Common myeloid progenitor, CD34-positive (primary cell): ENCODE results near the gene BBOX1.

Experiments
- CTCF ChIA-PET: fragments of 350-600 bp; sonication (Branson Sonifier 250); formaldehyde crosslinking; loops from one replicate; lab custom pipeline; 2021; ENCODE audit warnings: antibody characterized with exemption; lab: Charles Lee
- POLR2A ChIA-PET: fragments of 350-600 bp; sonication (Branson Sonifier 250); formaldehyde crosslinking; loops from one replicate; lab custom pipeline; 2021; ENCODE audit warnings: antibody characterized with exemption; lab: Charles Lee
- DNase-seq, 3 donors: peaks; one replicate each; pipeline versions ENCODE4 v3.0.0 to v3.0.0-alpha.2; 2013
- H3K27ac ChIP-seq, 2 experiments: 1 replicate in 1 of 2; 2 replicates in 1 of 2; pipeline ENCODE4 v1.7.0; 2013; ENCODE audit warnings: inconsistent platforms in 2 of 2, low read length in 2 of 2, mild to moderate bottlenecking in 2 of 2, low read depth in 1 of 2, moderate library complexity in 1 of 2; ENCODE audit not compliant: severe bottlenecking in 2 of 2, insufficient read depth in 1 of 2, poor library complexity in 1 of 2
- H3K27me3 ChIP-seq, 5 experiments: replicated peaks in 2 of 5; 1 replicate in 3 of 5; 2 replicates in 2 of 5; pipeline versions ENCODE4 v1.6.1 to v1.7.0; 2013; ENCODE audit warnings: low read length in 4 of 5, mild to moderate bottlenecking in 2 of 5, moderate library complexity in 2 of 5, inconsistent platforms in 1 of 5; ENCODE audit not compliant: insufficient read depth in 5 of 5, control insufficient read depth in 4 of 5
- H3K36me3 ChIP-seq, 4 experiments: 1 replicate in 2 of 4; 2 replicates in 2 of 4; pipeline versions ENCODE4 v1.6.1 to v1.7.0; 2013; ENCODE audit warnings: low read length in 3 of 4, control low read depth in 1 of 4, mild to moderate bottlenecking in 1 of 4; ENCODE audit not compliant: control insufficient read depth in 4 of 4, insufficient read depth in 4 of 4
- H3K4me1 ChIP-seq, 4 experiments: 1 replicate in 3 of 4; 2 replicates in 1 of 4; pipeline versions ENCODE4 v1.6.1 to v1.7.1; 2013; ENCODE audit warnings: low read length in 3 of 4, mild to moderate bottlenecking in 3 of 4, control low read depth in 1 of 4, inconsistent platforms in 1 of 4, moderate library complexity in 1 of 4; ENCODE audit not compliant: control insufficient read depth in 4 of 4, insufficient read depth in 4 of 4; ENCODE audit errors: control extremely low read depth in 1 of 4
- H3K4me3 ChIP-seq, 7 experiments: 1 replicate in 4 of 7; 2 replicates in 3 of 7; pipeline versions ENCODE4 v1.5.1 to v1.7.0; 2013; ENCODE audit warnings: mild to moderate bottlenecking in 7 of 7, low read length in 6 of 7, moderate library complexity in 6 of 7, inconsistent platforms in 2 of 7, low read depth in 2 of 7, control low read depth in 1 of 7; ENCODE audit not compliant: insufficient read depth in 4 of 7, control insufficient read depth in 1 of 7; ENCODE audit errors: extremely low read depth in 1 of 7
- H3K9me3 ChIP-seq, 5 experiments: 1 replicate in 4 of 5; 2 replicates in 1 of 5; pipeline versions ENCODE4 v1.6.1 to v1.7.1; 2013; ENCODE audit warnings: low read length in 4 of 5, mild to moderate bottlenecking in 2 of 5, inconsistent platforms in 1 of 5, low read depth in 1 of 5, moderate library complexity in 1 of 5; ENCODE audit not compliant: control insufficient read depth in 4 of 5, insufficient read depth in 2 of 5; ENCODE audit errors: control extremely low read depth in 1 of 5
- WGBS: methylation state at CpG from one replicate; pipeline ENCODE4 v1.1.5; 2013; ENCODE audit not compliant: insufficient coverage; 5-methylcytosine and 5-hydroxymethylcytosine counted together

BBOX1 gene

GRCh38 chr11:27013781-27014361 is 26.7 kb upstream of the BBOX1 start:
- WGBS = 92% methylated on average over 2 of the region's 4 CpGs
- CTCF ChIA-PET = no interaction called here
- Histone ChIP-seq H3K27me3 (no peaks in the 10 kb centered on the region), H3K4me3 (no peak overlapping the region), H3K36me3 (no peaks in the 10 kb centered on the region), H3K4me1 (no peaks in the 10 kb centered on the region), H3K27ac (no peak overlapping the region), H3K9me3 (no peaks in the 10 kb centered on the region)
- POLR2A ChIA-PET = no interaction called here
- DNase-seq = no peak

GRCh38 chr11:27018902-27019529 is 21.6 kb upstream of the BBOX1 start:
- H3K36me3 ChIP-seq = no peaks in the 10 kb centered on the region
- CTCF ChIA-PET = no interaction called here
- H3K4me3 ChIP-seq = no peak overlapping the region
- no peaks in the 10 kb centered on the region for H3K9me3 ChIP-seq
- H3K27me3 ChIP-seq = no peaks in the 10 kb centered on the region
- no peaks in the 10 kb centered on the region for H3K4me1 ChIP-seq
- H3K27ac ChIP-seq = no peak overlapping the region
- no peak for DNase-seq
- POLR2A ChIA-PET = no interaction called here

GRCh38 chr11:27020751-27021150 is 19.9 kb upstream of the BBOX1 start:
- no peaks in the 10 kb centered on the region for H3K27me3 ChIP-seq
- no peak overlapping the region for H3K27ac ChIP-seq
- no peaks in the 10 kb centered on the region for H3K9me3 ChIP-seq
- H3K4me1 ChIP-seq = no peaks in the 10 kb centered on the region
- no peaks in the 10 kb centered on the region for H3K36me3 ChIP-seq
- CTCF ChIA-PET = no interaction called here
- no CpG with 5 or more reads among the region's 2 CpGs for WGBS
- POLR2A ChIA-PET = no interaction called here
- DNase-seq = no peak
- no peak overlapping the region for H3K4me3 ChIP-seq

GRCh38 chr11:27022659-27023251 is 17.9 kb upstream of the BBOX1 start:
- POLR2A ChIA-PET = no interaction called here
- no peaks in the 10 kb centered on the region for H3K36me3 ChIP-seq
- DNase-seq = no peak
- CTCF ChIA-PET = no interaction called here
- H3K27ac ChIP-seq = no peak overlapping the region
- H3K9me3 ChIP-seq = no peaks in the 10 kb centered on the region
- no peak overlapping the region for H3K4me3 ChIP-seq
- H3K27me3 ChIP-seq = no peaks in the 10 kb centered on the region
- no CpG with 5 or more reads among the region's 1 CpG for WGBS
- no peaks in the 10 kb centered on the region for H3K4me1 ChIP-seq

- 90% methylated on average over 3 of the region's 3 CpGs for WGBS
Measured at GRCh38 chr11:27024865-27025264, 15.8 kb upstream of the BBOX1 start.

GRCh38 chr11:27025312-27025955 is 15.2 kb upstream of the BBOX1 start:
- DNase-seq = no peak
- no peaks in the 10 kb centered on the region for H3K4me1 ChIP-seq
- no peaks in the 10 kb centered on the region for H3K9me3 ChIP-seq
- no peak overlapping the region for H3K27ac ChIP-seq
- no peaks in the 10 kb centered on the region for H3K27me3 ChIP-seq
- ChIA-PET POLR2A (no interaction called here), CTCF (no interaction called here)
- no CpG with 5 or more reads among the region's 6 CpGs for WGBS
- H3K4me3 ChIP-seq = no peak overlapping the region
- no peaks in the 10 kb centered on the region for H3K36me3 ChIP-seq

More at GRCh38 chr11:27024865-27025264, 15.8 kb upstream of the BBOX1 start:
- no peaks in the 10 kb centered on the region for H3K4me1 ChIP-seq
- no peaks in the 10 kb centered on the region for H3K36me3 ChIP-seq
- no peak for DNase-seq
- H3K27me3 ChIP-seq = no peaks in the 10 kb centered on the region
- ChIA-PET POLR2A (no interaction called here), CTCF (no interaction called here)
- H3K4me3 ChIP-seq = no peak overlapping the region
- H3K27ac ChIP-seq = no peak overlapping the region
- H3K9me3 ChIP-seq = no peaks in the 10 kb centered on the region
